Stimulated activated CD4-positive, alpha-beta T cell treated with anti-CD3 and anti-CD28 coated beads, Interleukin-12 subunit alpha, Interleukin-12 subunit beta, amount 100 ng/mL, for 48 hours (primary cell): ENCODE data around the gene SUPT20H.
A peak's percentile ranks its signal among the peaks of the same experiment; 100 is the strongest.

Source experiments
- DNase-seq, 3 donors: peaks; one replicate each; pipeline ENCODE4 v3.0.0-alpha.2; 2020; ENCODE audit warnings: low read depth in 2 of 3, low spot score in 1 of 3

The SUPT20H gene

GRCh38 chr13:37058910-37059847, at the start of gene SUPT20H:
Gene SUPT20H (minus strand): TSS chr13:37059688. CDS start chr13:37051490, 8,198 bp downstream.
- DNase-seq = peak; percentile 87 to 93 (median 92)

GRCh38 chr13:37109051-37109678, 49.7 kb upstream of the SUPT20H start:
- DNase-seq = peak in 1 of 3 donors; percentile 5

- DNase-seq = no peak
Measured at GRCh38 chr13:37107868-37108267, 48.4 kb upstream of the SUPT20H start.

- DNase-seq = no peak
Measured at GRCh38 chr13:37107456-37107855, 48.0 kb upstream of the SUPT20H start.

- no peak for DNase-seq
Measured at GRCh38 chr13:37106642-37107041, 47.2 kb upstream of the SUPT20H start.

GRCh38 chr13:37105251-37105714, 45.8 kb upstream of the SUPT20H start, which contains the start of gene CSNK1A1L:
Gene CSNK1A1L (minus strand): TSS chr13:37105664. CDS start chr13:37105256, 408 bp downstream.
- DNase-seq = no peak

GRCh38 chr13:37102896-37103295, 43.4 kb upstream of the SUPT20H start:
- no peak for DNase-seq

GRCh38 chr13:37101201-37101600, 41.7 kb upstream of the SUPT20H start:
- no peak for DNase-seq

- no peak for DNase-seq
Measured at GRCh38 chr13:37100731-37101130, 41.2 kb upstream of the SUPT20H start.

GRCh38 chr13:37097076-37097475, 37.6 kb upstream of the SUPT20H start:
- DNase-seq = no peak

- DNase-seq = no peak
Measured at GRCh38 chr13:37094840-37095239, 35.4 kb upstream of the SUPT20H start.

- no peak for DNase-seq
Measured at GRCh38 chr13:37094099-37094498, 34.6 kb upstream of the SUPT20H start.

GRCh38 chr13:37091835-37092234, 32.3 kb upstream of the SUPT20H start:
- no peak for DNase-seq

GRCh38 chr13:37090912-37091311, 31.4 kb upstream of the SUPT20H start:
- DNase-seq = no peak

GRCh38 chr13:37089495-37089894, 30.0 kb upstream of the SUPT20H start:
- no peak for DNase-seq

- DNase-seq = no peak
Measured at GRCh38 chr13:37087486-37087885, 28.0 kb upstream of the SUPT20H start.

GRCh38 chr13:37085606-37086005, 26.1 kb upstream of the SUPT20H start:
- no peak for DNase-seq

- DNase-seq = no peak
Measured at GRCh38 chr13:37076818-37077217, 17.3 kb upstream of the SUPT20H start.

- no peak for DNase-seq
Measured at GRCh38 chr13:37075164-37075563, 15.7 kb upstream of the SUPT20H start.

GRCh38 chr13:37074703-37075102, 15.2 kb upstream of the SUPT20H start:
- no peak for DNase-seq

- no peak for DNase-seq
Measured at GRCh38 chr13:37072024-37072423, 12.5 kb upstream of the SUPT20H start.

- DNase-seq = no peak
Measured at GRCh38 chr13:37070956-37071355, 11.5 kb upstream of the SUPT20H start.
